Measurements from ENCODE around the gene GGT1. TPM values are rescaled to one million over a fixed set of nuclear protein-coding genes. Genes with fewer than 3 reads are reported as not detected.
"Not testable (repeated sequence)": the region's sequence is repeated elsewhere in the genome, so short reads cannot be mapped to it uniquely, and the experiment has no call there.

The GGT1 gene
- total RNA-seq, 1 donor from 2014 or later: 7.7 TPM

DNA sequence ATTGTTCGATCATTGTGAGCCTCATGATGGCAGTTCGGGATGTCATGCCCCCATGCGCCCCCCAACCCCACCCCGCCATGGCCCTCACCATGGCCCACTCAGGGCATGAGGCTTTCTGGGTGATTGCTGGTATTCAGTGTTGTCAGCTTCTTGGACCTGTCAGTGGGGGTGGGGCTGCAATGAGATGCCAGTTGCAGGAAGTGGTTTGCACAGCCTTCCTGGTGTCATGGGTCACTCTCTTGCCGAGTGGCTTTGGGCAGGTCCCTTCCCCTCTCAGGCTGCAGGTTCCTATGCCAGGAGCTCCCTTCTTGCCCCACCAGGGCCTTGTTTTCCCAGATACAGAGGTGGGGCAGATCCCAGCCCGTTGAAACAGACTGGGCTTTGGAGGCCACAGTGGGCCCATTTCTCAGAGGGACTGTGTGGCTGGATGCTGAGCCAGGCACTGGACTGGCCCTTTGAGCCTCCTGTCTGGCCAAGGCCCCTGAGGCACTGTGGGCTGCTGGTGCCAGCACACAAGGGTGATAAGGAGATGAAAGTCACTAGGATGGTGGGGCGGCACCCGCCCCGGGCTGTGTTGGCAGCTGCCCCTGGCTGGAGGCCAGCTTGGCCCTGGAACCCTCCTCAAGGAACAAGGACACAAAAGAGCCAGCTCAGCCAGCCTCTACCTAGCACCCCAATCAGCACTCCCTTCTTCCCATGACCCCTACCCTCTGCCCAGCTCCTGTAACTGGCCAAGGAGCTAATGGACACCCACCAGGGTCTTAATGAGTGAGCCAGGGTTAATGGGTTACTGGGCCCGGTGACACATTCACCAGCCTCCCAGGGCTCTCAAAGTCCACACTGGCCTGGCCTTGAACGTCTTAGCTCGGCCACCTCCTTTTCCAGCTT, 1.5 kb upstream of the GGT1 start:
- H2AFZ ChIP-seq (replicated peaks): no peak overlapping the region
- H3K9me3 ChIP-seq (ENCODE audit: low read depth): no peaks in the 10 kb centered on the region
- no peaks in the 10 kb centered on the region for H3K36me3 ChIP-seq
- H3K79me2 ChIP-seq (ENCODE audit: low read depth): no peaks in the 10 kb centered on the region
- peaks cover 18% of the 10 kb centered on the region for H3K4me1 ChIP-seq
- no peaks in the 10 kb centered on the region for H3K27me3 ChIP-seq
- Mint-ChIP-seq H3K4me1 (peaks cover 18% of the 10 kb centered on the region), H3K9me3 (no peaks in the 10 kb centered on the region), H3K27ac (no peak overlapping the region), H3K4me3 (no peak overlapping the region), H3K27me3 (ENCODE audit: insufficient read depth, low read depth) (peaks cover 6% of the 10 kb centered on the region), H3K36me3 (no peaks in the 10 kb centered on the region)
- TF ChIP-seq EZH2phosphoT487 (IDR thresholded peaks at IDR 0.05) (no peak), EZH2 (IDR thresholded peaks at IDR 0.05) (no peak)
- TF ChIP-seq, protein P1, sequence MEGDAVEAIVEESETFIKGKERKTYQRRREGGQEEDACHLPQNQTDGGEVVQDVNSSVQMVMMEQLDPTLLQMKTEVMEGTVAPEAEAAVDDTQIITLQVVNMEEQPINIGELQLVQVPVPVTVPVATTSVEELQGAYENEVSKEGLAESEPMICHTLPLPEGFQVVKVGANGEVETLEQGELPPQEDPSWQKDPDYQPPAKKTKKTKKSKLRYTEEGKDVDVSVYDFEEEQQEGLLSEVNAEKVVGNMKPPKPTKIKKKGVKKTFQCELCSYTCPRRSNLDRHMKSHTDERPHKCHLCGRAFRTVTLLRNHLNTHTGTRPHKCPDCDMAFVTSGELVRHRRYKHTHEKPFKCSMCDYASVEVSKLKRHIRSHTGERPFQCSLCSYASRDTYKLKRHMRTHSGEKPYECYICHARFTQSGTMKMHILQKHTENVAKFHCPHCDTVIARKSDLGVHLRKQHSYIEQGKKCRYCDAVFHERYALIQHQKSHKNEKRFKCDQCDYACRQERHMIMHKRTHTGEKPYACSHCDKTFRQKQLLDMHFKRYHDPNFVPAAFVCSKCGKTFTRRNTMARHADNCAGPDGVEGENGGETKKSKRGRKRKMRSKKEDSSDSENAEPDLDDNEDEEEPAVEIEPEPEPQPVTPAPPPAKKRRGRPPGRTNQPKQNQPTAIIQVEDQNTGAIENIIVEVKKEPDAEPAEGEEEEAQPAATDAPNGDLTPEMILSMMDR (IDR thresholded peaks at IDR 0.05): no peak
- no peak overlapping the region for H3K4me3 ChIP-seq
- H3K27ac ChIP-seq: no peak overlapping the region
- H4K20me1 ChIP-seq (ENCODE audit: low read depth): no peaks in the 10 kb centered on the region
- peaks cover 28% of the 10 kb centered on the region for H3F3A ChIP-seq (ENCODE audit: low read depth)
- no peak for DNase-seq (ENCODE audit: low spot score)
- H3K4me2 ChIP-seq: no peak overlapping the region
- H3K9ac ChIP-seq: no peak overlapping the region

DNA sequence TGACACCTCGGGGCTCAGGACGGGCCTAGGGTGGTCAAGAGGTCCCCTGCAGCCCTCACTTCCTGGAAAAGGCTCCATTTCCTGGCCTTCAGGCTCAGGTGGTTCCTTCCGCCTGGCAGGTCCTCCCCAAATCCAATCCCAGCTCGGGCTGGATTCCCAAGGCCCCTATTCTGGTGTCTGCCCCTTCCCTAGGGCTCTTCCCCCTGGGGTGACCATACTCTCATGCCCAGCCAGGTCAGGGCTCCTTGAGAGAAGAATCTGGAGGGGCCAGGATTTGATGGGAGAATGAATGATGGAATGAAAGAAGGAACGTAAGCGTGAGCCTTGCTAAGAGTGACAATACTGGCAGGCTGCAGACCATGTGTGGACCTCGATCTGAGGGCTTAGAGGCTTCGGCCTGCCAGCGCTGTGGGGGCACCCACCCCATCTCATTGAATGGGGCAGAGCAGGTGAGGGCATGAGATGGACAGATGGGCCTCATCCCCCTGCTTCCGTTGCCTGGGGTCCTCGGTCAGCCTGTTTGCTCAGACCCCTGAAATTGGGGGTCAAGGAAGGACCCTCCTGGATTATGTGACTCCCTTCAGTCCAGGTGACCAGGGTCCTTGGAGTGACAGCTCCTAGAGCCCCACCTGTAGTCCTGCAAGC, 766 bp upstream of the GGT1 start:
- not testable (repeated sequence) for H2AFZ ChIP-seq (replicated peaks); H3K9me3 ChIP-seq (ENCODE audit: low read depth); H3K9me3 Mint-ChIP-seq; H3K27me3 Mint-ChIP-seq (ENCODE audit: insufficient read depth, low read depth); H3K27ac Mint-ChIP-seq; H3K4me3 Mint-ChIP-seq; H3K36me3 Mint-ChIP-seq; H3K27me3 ChIP-seq; H4K20me1 ChIP-seq (ENCODE audit: low read depth); H3K27ac ChIP-seq; H3K4me2 ChIP-seq; DNase-seq (ENCODE audit: low spot score); H3K4me3 ChIP-seq; H3K36me3 ChIP-seq; H3K79me2 ChIP-seq (ENCODE audit: low read depth); H3K9ac ChIP-seq
- Histone ChIP-seq H3K4me1 (peaks cover 18% of the 10 kb centered on the region), H3F3A (ENCODE audit: low read depth) (peaks cover 29% of the 10 kb centered on the region)
- peaks cover 19% of the 10 kb centered on the region for H3K4me1 Mint-ChIP-seq

DNA sequence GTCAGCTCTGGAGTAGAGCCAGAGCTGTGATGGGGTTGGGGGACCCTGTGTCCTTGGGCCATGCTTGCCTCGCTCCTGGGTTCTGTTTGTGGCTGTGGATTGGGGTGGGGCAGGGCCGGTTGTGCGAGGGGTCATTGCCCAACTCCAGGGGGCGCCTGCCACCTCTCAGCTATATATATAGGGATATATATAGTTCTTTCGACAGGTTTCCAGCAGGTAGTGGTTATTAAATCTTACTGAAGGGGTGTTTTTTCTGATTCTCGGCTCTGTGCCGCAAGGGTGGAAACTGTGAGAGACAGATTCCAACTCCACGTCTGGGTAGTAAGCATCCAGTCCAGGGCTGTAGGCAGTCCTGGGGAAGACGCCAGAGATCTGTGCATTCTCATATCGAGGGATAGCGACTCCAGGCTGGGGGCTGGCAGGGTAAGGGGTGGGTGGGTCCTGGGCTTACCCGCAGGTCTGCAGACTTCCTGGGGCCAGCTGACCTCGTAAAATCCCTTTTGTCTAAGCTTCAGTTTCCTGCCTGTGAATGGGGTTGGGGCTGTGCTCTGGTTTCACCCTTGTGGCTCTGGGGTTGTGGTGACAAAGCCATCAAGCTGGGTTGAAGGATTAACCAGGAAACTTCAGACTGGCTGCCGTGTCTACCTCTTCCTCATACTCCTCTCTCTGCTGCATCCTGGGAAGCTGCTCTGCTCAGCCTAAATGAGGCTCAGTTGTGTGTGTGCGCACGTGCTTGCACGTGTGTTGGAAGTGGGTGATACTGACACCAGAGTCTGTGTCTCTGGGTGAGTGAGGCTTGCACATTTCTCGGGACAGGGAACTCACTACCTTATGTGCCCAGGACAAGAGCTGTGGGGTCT, 1.0 kb downstream of the GGT1 start:
- not testable (repeated sequence) for H3K27ac ChIP-seq; H3K27me3 Mint-ChIP-seq (ENCODE audit: insufficient read depth, low read depth); H3K9me3 Mint-ChIP-seq; H3K36me3 Mint-ChIP-seq; H3K9ac ChIP-seq; H3K36me3 ChIP-seq; H2AFZ ChIP-seq (replicated peaks); H3K9me3 ChIP-seq (ENCODE audit: low read depth); H4K20me1 ChIP-seq (ENCODE audit: low read depth); H3K79me2 ChIP-seq (ENCODE audit: low read depth); H3K27me3 ChIP-seq
- TF ChIP-seq, protein P1 (IDR thresholded peaks at IDR 0.05): peak; percentile 42
- peaks cover 29% of the 10 kb centered on the region for H3F3A ChIP-seq (ENCODE audit: low read depth)
- H3K4me1 ChIP-seq: peaks cover 18% of the 10 kb centered on the region
- H3K4me1 Mint-ChIP-seq: peaks cover 19% of the 10 kb centered on the region
- H3K27ac Mint-ChIP-seq: peak overlapping the region; percentile 91
- H3K4me2 ChIP-seq: peak overlapping the region; percentile 73
- H3K4me3 Mint-ChIP-seq: peak overlapping the region; percentile 80
- DNase-seq (ENCODE audit: low spot score): peak; percentile 63
- peak overlapping the region; percentile 28 for H3K4me3 ChIP-seq

DNA sequence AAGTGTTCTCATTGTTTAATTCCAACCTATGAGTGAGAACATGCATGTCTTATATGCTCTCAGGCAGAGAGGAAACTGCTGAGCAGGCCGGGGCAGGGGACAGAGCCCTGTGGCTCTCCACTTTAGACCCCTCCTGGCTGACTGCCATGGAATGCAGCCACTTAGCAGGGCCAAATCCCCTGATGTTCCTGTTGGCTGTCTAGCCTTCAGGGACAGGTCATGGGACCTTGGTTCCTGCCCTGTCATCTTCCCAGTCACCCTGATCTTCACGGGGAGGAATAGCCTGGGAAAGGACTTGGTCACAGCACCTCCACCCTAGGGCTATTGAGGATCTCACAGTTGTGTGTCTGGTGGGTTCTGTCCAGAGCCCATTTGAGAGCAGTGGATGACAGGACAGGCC, 3.3 kb downstream of the GGT1 start:
- not testable (repeated sequence) for H3K4me3 ChIP-seq; H3K27me3 Mint-ChIP-seq (ENCODE audit: insufficient read depth, low read depth); H3K36me3 Mint-ChIP-seq; H3K4me2 ChIP-seq; H3K27ac Mint-ChIP-seq; H3K79me2 ChIP-seq (ENCODE audit: low read depth); DNase-seq (ENCODE audit: low spot score); H2AFZ ChIP-seq (replicated peaks); H3K4me3 Mint-ChIP-seq; H3K27me3 ChIP-seq; H4K20me1 ChIP-seq (ENCODE audit: low read depth); H3K9ac ChIP-seq; H3K27ac ChIP-seq; H3K9me3 ChIP-seq (ENCODE audit: low read depth); H3K9me3 Mint-ChIP-seq; H3K36me3 ChIP-seq
- Histone ChIP-seq H3K4me1 (peaks cover 18% of the 10 kb centered on the region), H3F3A (ENCODE audit: low read depth) (peaks cover 29% of the 10 kb centered on the region)
- H3K4me1 Mint-ChIP-seq: peaks cover 19% of the 10 kb centered on the region

DNA sequence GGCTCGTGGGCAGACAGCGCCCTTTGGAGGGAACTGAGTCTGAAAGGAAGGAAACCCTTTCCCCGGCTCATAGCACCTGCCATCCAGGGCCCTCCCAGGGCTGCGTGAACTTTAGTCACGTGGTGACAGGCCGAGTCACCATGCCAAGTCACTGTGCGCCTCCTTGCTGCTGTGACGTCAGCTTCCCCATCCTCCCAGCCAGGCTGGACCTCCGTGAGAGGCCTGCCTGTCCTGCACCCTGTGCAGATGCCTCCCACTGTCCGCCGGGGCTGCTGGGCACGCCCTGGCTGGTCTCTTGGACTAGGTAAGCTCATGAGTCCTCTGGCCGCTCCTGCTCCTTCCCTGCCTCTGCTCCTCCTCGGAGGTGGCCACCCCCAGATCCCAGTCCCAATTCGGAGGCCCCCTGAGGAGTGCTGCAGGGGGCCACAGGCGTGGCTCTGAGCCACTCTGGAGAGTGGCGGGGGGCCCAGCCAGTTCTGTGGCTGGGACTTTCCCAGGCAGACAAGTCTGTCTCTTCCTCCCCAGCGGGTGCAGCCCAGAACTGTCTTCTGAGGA, 4.5 kb downstream of the GGT1 start:
- not testable (repeated sequence) for DNase-seq (ENCODE audit: low spot score); H3K36me3 Mint-ChIP-seq; H4K20me1 ChIP-seq (ENCODE audit: low read depth); H3K4me2 ChIP-seq; H3K27me3 Mint-ChIP-seq (ENCODE audit: insufficient read depth, low read depth); H3K27me3 ChIP-seq; H3K4me3 ChIP-seq; H3K9ac ChIP-seq; H3K79me2 ChIP-seq (ENCODE audit: low read depth); H3K9me3 ChIP-seq (ENCODE audit: low read depth); H3K9me3 Mint-ChIP-seq; H3K4me3 Mint-ChIP-seq; H2AFZ ChIP-seq (replicated peaks); H3K27ac ChIP-seq; H3K36me3 ChIP-seq; H3K27ac Mint-ChIP-seq
- Histone ChIP-seq H3K4me1 (peaks cover 15% of the 10 kb centered on the region), H3F3A (ENCODE audit: low read depth) (peaks cover 29% of the 10 kb centered on the region)
- H3K4me1 Mint-ChIP-seq: peaks cover 19% of the 10 kb centered on the region

DNA sequence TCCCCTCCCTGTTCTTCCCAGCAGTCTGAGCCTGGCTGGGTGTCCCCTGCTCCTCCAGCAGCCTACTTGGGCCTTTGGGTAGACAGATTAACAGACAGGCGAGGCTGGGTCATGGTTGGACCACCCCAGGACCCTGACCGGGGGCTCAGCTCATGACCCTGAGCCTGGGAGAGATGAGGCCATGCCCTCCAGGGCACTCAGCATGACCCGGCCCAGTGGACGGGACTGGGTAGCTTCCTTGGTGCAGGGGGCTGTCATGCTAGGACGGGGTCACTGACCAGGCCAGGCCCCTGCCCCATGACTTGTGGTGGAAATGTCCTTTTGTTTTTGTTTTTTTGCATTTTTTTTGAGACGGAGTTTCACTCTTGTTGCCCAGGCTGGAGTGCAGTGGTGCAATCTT, 5.3 kb downstream of the GGT1 start:
- not testable (repeated sequence) for H3K27me3 Mint-ChIP-seq (ENCODE audit: insufficient read depth, low read depth); H3K4me2 ChIP-seq; H3K4me3 Mint-ChIP-seq; H3K9ac ChIP-seq; H3K36me3 ChIP-seq; H3K4me3 ChIP-seq; H3K27ac Mint-ChIP-seq; H3K27ac ChIP-seq; H3K79me2 ChIP-seq (ENCODE audit: low read depth); H4K20me1 ChIP-seq (ENCODE audit: low read depth); H3K9me3 Mint-ChIP-seq; H3K4me1 ChIP-seq; H2AFZ ChIP-seq (replicated peaks); H3K9me3 ChIP-seq (ENCODE audit: low read depth); DNase-seq (ENCODE audit: low spot score); H3K36me3 Mint-ChIP-seq; H3K27me3 ChIP-seq
- peaks cover 25% of the 10 kb centered on the region for H3F3A ChIP-seq (ENCODE audit: low read depth)
- H3K4me1 Mint-ChIP-seq: peaks cover 16% of the 10 kb centered on the region
